Nephron (organoid): ENCODE measurements around the gene SCYL2.
"Not testable (repeated sequence)": the region's sequence is repeated elsewhere in the genome, so short reads cannot be mapped to it uniquely, and the experiment has no call there.

Experiments
- H3K27ac Mint-ChIP-seq, 3 experiments: 2 replicates each; pipeline ENCODE4 v1.8.0; 2020; ENCODE audit warnings: mixed read lengths in 3 of 3, mild to moderate bottlenecking in 2 of 3, moderate library complexity in 1 of 3
- H3K27me3 Mint-ChIP-seq: 2 replicates; pipeline ENCODE4 v1.8.0; 2021; ENCODE audit warnings: low read depth, mild to moderate bottlenecking, moderate library complexity, mixed read lengths
- H3K36me3 Mint-ChIP-seq: 2 replicates; pipeline ENCODE4 v1.8.0; 2020; ENCODE audit warnings: low read depth, mixed read lengths
- H3K4me1 Mint-ChIP-seq: 2 replicates; pipeline ENCODE4 v1.8.0; 2020; ENCODE audit warnings: mixed read lengths
- H3K4me3 Mint-ChIP-seq, 3 experiments: 2 replicates each; pipeline ENCODE4 v1.8.0; 2020; ENCODE audit warnings: mild to moderate bottlenecking in 3 of 3, mixed read lengths in 3 of 3, moderate library complexity in 2 of 3
- H3K9me3 Mint-ChIP-seq: 2 replicates; pipeline ENCODE4 v1.8.0; 2020; ENCODE audit warnings: mixed read lengths
- TF ChIP-seq, protein P1 (sequence below), 3 experiments: fragments of 200-600 bp; sonication (generic); IDR thresholded peaks; one replicate each; pipeline ENCODE4 v1.5.0; 2021; ENCODE audit warnings: antibody characterized with exemption in 3 of 3; ENCODE audit not compliant: unreplicated experiment in 3 of 3

The SCYL2 gene

DNA sequence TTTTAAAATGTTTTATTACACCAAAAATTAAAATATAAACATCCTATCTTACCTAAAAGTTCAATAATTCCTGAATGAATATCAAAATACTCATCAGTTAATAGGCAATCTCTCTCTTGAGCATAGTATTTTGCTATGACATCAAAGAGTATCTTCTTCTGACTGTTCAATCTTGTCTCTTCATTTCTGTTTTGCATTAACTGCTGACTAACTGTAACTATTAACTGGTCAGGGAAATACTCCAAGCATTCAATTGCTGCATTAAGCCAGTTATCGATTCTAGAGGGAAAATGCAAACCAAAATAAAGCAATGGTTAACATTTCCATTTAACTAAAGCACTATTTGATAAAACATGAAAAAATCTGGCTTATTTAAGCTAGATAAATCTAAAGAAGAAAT is 13.5 kb upstream of the SCYL2 start:
- no peaks in the 10 kb centered on the region for H3K27me3 Mint-ChIP-seq
- TF ChIP-seq, protein P1, sequence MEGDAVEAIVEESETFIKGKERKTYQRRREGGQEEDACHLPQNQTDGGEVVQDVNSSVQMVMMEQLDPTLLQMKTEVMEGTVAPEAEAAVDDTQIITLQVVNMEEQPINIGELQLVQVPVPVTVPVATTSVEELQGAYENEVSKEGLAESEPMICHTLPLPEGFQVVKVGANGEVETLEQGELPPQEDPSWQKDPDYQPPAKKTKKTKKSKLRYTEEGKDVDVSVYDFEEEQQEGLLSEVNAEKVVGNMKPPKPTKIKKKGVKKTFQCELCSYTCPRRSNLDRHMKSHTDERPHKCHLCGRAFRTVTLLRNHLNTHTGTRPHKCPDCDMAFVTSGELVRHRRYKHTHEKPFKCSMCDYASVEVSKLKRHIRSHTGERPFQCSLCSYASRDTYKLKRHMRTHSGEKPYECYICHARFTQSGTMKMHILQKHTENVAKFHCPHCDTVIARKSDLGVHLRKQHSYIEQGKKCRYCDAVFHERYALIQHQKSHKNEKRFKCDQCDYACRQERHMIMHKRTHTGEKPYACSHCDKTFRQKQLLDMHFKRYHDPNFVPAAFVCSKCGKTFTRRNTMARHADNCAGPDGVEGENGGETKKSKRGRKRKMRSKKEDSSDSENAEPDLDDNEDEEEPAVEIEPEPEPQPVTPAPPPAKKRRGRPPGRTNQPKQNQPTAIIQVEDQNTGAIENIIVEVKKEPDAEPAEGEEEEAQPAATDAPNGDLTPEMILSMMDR (IDR thresholded peaks at IDR 0.05; ENCODE audit: unreplicated experiment in 3 of 3) = no peak
- H3K27ac Mint-ChIP-seq = peak overlapping the region in 2 of 3 experiments; percentile 21 to 22
- no peak overlapping the region for H3K4me3 Mint-ChIP-seq
- H3K4me1 Mint-ChIP-seq = no peaks in the 10 kb centered on the region
- no peaks in the 10 kb centered on the region for H3K36me3 Mint-ChIP-seq
- H3K9me3 Mint-ChIP-seq = no peaks in the 10 kb centered on the region

- Mint-ChIP-seq H3K4me3 (no peak overlapping the region), H3K4me1 (no peaks in the 10 kb centered on the region), H3K9me3 (no peaks in the 10 kb centered on the region), H3K27me3 (no peaks in the 10 kb centered on the region), H3K36me3 (no peaks in the 10 kb centered on the region), H3K27ac (peak overlapping the region in 1 of 3 experiments; percentile 75)
- TF ChIP-seq, protein P1 (IDR thresholded peaks at IDR 0.05; ENCODE audit: unreplicated experiment in 3 of 3) = no peak
These were observed 12.1 kb upstream of the SCYL2 start for GRCh38 chr12:100254876-100255275.

GRCh38 chr12:100258127-100258526 is 8.8 kb upstream of the SCYL2 start:
- no peak overlapping the region for H3K27ac Mint-ChIP-seq
- H3K36me3 Mint-ChIP-seq = no peaks in the 10 kb centered on the region
- no peaks in the 10 kb centered on the region for H3K9me3 Mint-ChIP-seq
- H3K4me1 Mint-ChIP-seq = no peaks in the 10 kb centered on the region
- no peaks in the 10 kb centered on the region for H3K27me3 Mint-ChIP-seq
- H3K4me3 Mint-ChIP-seq = no peak overlapping the region
- TF ChIP-seq, protein P1 (IDR thresholded peaks at IDR 0.05; ENCODE audit: unreplicated experiment in 3 of 3) = no peak

GRCh38 chr12:100263131-100263530 is 3.8 kb upstream of the SCYL2 start:
- H3K9me3 Mint-ChIP-seq = no peaks in the 10 kb centered on the region
- H3K27me3 Mint-ChIP-seq = no peaks in the 10 kb centered on the region
- H3K36me3 Mint-ChIP-seq = no peaks in the 10 kb centered on the region
- TF ChIP-seq, protein P1 (IDR thresholded peaks at IDR 0.05; ENCODE audit: unreplicated experiment in 3 of 3) = no peak
- no peak overlapping the region for H3K4me3 Mint-ChIP-seq
- no peak overlapping the region for H3K27ac Mint-ChIP-seq
- no peaks in the 10 kb centered on the region for H3K4me1 Mint-ChIP-seq

DNA sequence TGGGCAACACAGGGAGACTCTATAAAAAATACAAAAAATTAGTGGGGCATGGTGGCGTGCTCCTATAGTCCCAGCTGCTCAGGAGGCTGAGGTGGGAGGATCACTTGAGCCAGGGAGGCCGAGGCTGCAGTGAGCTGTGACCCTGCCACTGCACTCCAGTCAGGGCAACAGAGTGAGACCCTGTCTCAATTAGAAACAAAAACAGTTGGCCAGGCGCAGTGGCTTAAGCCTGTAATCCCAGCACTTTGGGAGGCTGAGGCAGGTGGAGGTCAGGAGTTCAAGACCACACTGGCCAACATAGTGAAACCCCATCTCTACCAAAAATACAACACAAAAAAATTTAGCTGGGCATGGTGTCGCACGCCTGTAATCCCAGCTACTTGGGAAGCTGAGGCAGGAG is 1.9 kb upstream of the SCYL2 start:
- H3K27me3 Mint-ChIP-seq, H3K36me3 Mint-ChIP-seq, H3K27ac Mint-ChIP-seq, H3K9me3 Mint-ChIP-seq: not testable (repeated sequence)
- peaks cover 14% of the 10 kb centered on the region for H3K4me1 Mint-ChIP-seq
- peak overlapping the region; percentile 41 to 80 (median 63) for H3K4me3 Mint-ChIP-seq

- H3K4me1 Mint-ChIP-seq = peaks cover 18% of the 10 kb centered on the region
- H3K4me3 Mint-ChIP-seq = peak overlapping the region; percentile 98 to 99 (median 98)
- TF ChIP-seq, protein P1 (IDR thresholded peaks at IDR 0.05; ENCODE audit: unreplicated experiment in 3 of 3) = no peak
- no peaks in the 10 kb centered on the region for H3K36me3 Mint-ChIP-seq
- no peaks in the 10 kb centered on the region for H3K27me3 Mint-ChIP-seq
- H3K9me3 Mint-ChIP-seq = no peaks in the 10 kb centered on the region
- H3K27ac Mint-ChIP-seq = peak overlapping the region; percentile 98 to 99 (median 99)
These were observed 1.0 kb upstream of the SCYL2 start for GRCh38 chr12:100265732-100266584.
